Upper lobe of left lung (tissue), 6 donors: Measurements from ENCODE around the gene SMYD3. TPM values are rescaled to one million over a fixed set of nuclear protein-coding genes. Genes with fewer than 3 reads are reported as not detected.

Source experiments
- ATAC-seq, 2 donors: fragments of 200-7000 bp; cut with Tn5 transposase; one replicate each; pipeline ENCODE4 v1.9.1; 2022; ENCODE audit warnings: mild to moderate bottlenecking in 2 of 2, moderate library complexity in 2 of 2; ENCODE audit not compliant: low FRiP score in 2 of 2
- DNase-seq, 2 donors: peaks; one replicate each; pipeline ENCODE4 v3.0.0-alpha.2; 2019 to 2020
- H3K27ac ChIP-seq, 4 donors: fragments of 200-600 bp; sonication (generic); one replicate each; pipeline ENCODE4 v1.5.1; 2016 to 2019
- H3K27me3 ChIP-seq, 4 donors: fragments of 200-600 bp; sonication (generic); one replicate each; pipeline ENCODE4 v1.5.1; 2017 to 2019
- H3K36me3 ChIP-seq, 4 donors: fragments of 200-600 bp; sonication (generic); one replicate each; pipeline ENCODE4 v1.5.1; 2016 to 2019
- H3K4me1 ChIP-seq, 4 donors: fragments of 200-600 bp; sonication (generic); one replicate each; pipeline ENCODE4 v1.5.1; 2018 to 2019
- H3K4me3 ChIP-seq, 4 donors: fragments of 200-600 bp; sonication (generic); one replicate each; pipeline ENCODE4 v1.5.1; 2017 to 2019; ENCODE audit warnings: mild to moderate bottlenecking in 2 of 4, moderate library complexity in 1 of 4
- H3K9me3 ChIP-seq, 4 donors: fragments of 200-600 bp; sonication (generic); one replicate each; pipeline ENCODE4 v1.5.1; 2018 to 2019
- EP300 ChIP-seq, 4 donors: sonication (generic); formaldehyde crosslinking; IDR thresholded peaks; one replicate each; pipeline ENCODE4 v1.5.1; 2017; ENCODE audit warnings: antibody characterized with exemption in 4 of 4, control low read depth in 2 of 4
- POLR2A ChIP-seq, 4 donors: fragments of 450-650 bp; IDR thresholded peaks; one replicate each; pipeline ENCODE4 v1.5.1; 2016 to 2017; ENCODE audit warnings: antibody characterized with exemption in 4 of 4, mild to moderate bottlenecking in 2 of 4
- POLR2AphosphoS5 ChIP-seq, 2 donors: sonication (generic); formaldehyde crosslinking; IDR thresholded peaks; one replicate each; pipeline ENCODE4 v1.5.1; 2017; ENCODE audit warnings: antibody characterized with exemption in 2 of 2
- WGBS, 2 donors: methylation state at CpG; one replicate each; pipeline ENCODE4 v1.1.5; 2017 to 2018; 5-methylcytosine and 5-hydroxymethylcytosine counted together
- total RNA-seq, 6 donors: library from RNA; depleted of rRNA in 4 of 6; stranded (reverse); fragments of >200 nt in 4 of 6; gene quantifications; one replicate each; pipeline versions ENCODE4 v1.1.0 to v1.2.1, GENCODE V29; 2016 to 2021
- TF ChIP-seq, protein P1 (sequence below), 6 experiments: fragments of 450-650 bp in 4 of 6; fragments of 200-600 bp in 2 of 6; sonication (generic) in 2 of 6; IDR thresholded peaks; one replicate each; pipeline ENCODE4 v1.5.1; 2016 to 2019; ENCODE audit warnings: antibody characterized with exemption in 6 of 6
- donor health status: DM: no; HTN: no; CAD: no; lungs with moderate emphysema.
- donor health status: DM: no; HTN: yes; CAD: no; lungs with severe emphysema.

Gene SMYD3
- total RNA-seq, 6 donors from 2014 or later, result 22.7 to 109 (median 34.0) TPM

DNA sequence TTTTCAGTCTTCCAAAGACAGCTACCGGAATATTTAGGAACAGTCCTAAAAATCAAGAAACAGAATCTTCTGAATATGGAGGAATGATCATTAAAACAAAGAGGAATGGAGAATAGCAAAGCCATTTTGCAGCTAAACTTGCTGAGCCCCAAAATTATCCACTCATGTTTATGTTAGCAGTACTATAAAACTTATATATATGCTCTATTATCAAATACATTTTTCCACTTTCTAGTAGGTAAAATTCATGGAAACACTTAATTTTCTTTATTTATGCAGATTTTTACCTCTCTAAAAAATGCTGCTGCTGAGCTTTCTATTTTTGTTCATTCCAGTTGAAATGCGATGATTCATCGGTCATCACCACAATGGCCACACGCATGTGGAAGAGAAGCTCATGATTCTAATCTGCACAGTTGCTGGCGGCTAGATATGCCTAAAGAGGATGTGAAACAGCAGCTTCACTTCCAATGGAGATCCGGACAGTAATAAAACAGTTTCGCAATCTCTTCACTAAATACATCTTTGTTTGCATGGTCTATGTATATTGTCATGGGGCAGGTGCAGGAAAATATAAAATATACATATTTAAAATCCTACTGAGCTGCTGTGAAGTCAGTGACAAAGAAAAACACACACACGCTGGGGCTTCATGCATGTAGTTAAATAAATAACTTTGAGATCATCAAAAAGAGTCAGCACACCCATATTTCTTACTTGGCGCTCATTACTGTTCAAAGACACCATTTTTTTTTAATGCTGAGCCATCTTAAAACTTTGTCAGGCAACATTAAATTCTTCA lies 292.2 kb downstream of the SMYD3 start:
- TF ChIP-seq, protein P1, sequence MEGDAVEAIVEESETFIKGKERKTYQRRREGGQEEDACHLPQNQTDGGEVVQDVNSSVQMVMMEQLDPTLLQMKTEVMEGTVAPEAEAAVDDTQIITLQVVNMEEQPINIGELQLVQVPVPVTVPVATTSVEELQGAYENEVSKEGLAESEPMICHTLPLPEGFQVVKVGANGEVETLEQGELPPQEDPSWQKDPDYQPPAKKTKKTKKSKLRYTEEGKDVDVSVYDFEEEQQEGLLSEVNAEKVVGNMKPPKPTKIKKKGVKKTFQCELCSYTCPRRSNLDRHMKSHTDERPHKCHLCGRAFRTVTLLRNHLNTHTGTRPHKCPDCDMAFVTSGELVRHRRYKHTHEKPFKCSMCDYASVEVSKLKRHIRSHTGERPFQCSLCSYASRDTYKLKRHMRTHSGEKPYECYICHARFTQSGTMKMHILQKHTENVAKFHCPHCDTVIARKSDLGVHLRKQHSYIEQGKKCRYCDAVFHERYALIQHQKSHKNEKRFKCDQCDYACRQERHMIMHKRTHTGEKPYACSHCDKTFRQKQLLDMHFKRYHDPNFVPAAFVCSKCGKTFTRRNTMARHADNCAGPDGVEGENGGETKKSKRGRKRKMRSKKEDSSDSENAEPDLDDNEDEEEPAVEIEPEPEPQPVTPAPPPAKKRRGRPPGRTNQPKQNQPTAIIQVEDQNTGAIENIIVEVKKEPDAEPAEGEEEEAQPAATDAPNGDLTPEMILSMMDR (IDR thresholded peaks at IDR 0.05), result no peak
- peak in 1 of 2 donors; percentile 34 for TF ChIP-seq POLR2AphosphoS5 (IDR thresholded peaks at IDR 0.05)
- no peaks in the 10 kb centered on the region for H3K27me3 ChIP-seq
- no peaks in the 10 kb centered on the region for H3K36me3 ChIP-seq
- no peak overlapping the region for H3K27ac ChIP-seq
- WGBS, 2 donors, result 51 to 59% methylated on average over 9 of the region's 9 CpGs
- H3K4me1 ChIP-seq, result peaks cover 0 to 3% (median 0%) of the 10 kb centered on the region in 4 donors
- no peaks in the 10 kb centered on the region for H3K9me3 ChIP-seq
- no peak overlapping the region for H3K4me3 ChIP-seq
- DNase-seq (peak in 1 of 2 donors; percentile 65), ATAC-seq (peak in 1 of 2 donors; percentile 92)

DNA sequence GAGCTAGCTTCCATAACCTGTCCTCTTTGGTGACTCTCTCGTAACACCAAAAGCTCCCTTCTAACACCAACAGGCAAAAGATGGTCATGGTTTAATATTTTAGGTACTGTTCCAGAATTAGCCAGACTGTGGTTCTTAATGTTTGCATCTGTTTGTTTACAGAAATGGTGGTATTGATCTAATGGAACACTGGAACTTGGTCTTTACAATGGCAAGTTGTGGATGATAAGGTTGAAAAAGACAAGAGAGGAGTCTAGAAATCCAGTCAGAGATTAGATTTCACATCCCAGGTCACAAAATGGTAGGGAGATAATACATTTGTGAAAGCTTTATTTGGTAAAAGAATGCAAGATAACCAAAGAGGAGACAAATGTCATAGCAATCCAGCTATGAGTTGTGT lies 293.1 kb downstream of the SMYD3 start:
- H3K27me3 ChIP-seq, result no peaks in the 10 kb centered on the region
- TF ChIP-seq EP300 (IDR thresholded peaks at IDR 0.05) (no peak), POLR2A (IDR thresholded peaks at IDR 0.05) (no peak), POLR2AphosphoS5 (IDR thresholded peaks at IDR 0.05) (no peak)
- TF ChIP-seq, protein P1 (IDR thresholded peaks at IDR 0.05), result no peak

DNA sequence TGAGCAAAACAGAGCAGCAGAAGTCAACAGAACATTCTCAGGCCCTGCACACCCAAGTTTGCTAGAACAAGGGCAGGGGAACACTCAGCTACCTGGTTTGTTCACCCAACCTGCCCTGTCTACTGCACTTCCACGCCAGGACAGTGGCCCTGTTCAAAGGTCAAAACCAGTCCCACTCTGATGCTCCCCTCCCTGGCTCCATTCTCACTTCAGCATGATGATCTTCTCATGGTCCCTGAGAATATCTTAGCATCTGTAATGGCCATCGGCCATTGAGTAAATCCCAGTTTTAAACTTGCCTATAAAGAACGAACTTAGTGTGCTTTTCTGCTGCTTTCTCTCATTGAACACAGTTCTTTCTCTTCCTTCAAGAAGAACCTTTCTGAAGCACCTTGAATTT lies 293.6 kb downstream of the SMYD3 start:
- Histone ChIP-seq H3K27ac (no peak overlapping the region), H3K36me3 (no peaks in the 10 kb centered on the region), H3K4me3 (no peak overlapping the region), H3K4me1 (peaks cover 0 to 3% (median 0%) of the 10 kb centered on the region in 4 donors), H3K9me3 (no peaks in the 10 kb centered on the region), H3K27me3 (no peaks in the 10 kb centered on the region)
- ATAC-seq (no peak), DNase-seq (no peak)
- TF ChIP-seq, protein P1 (IDR thresholded peaks at IDR 0.05), result no peak
- TF ChIP-seq POLR2A (IDR thresholded peaks at IDR 0.05), result no peak
- 94 to 95% methylated on average over 3 of the region's 3 CpGs for WGBS, 2 donors

More for the DNA sequence above, 293.1 kb downstream of the SMYD3 start:
- peaks cover 0 to 3% (median 0%) of the 10 kb centered on the region in 4 donors for H3K4me1 ChIP-seq
- ATAC-seq (no peak), DNase-seq (no peak)
- no peak overlapping the region for H3K4me3 ChIP-seq
- no peaks in the 10 kb centered on the region for H3K36me3 ChIP-seq
- H3K27ac ChIP-seq, result no peak overlapping the region
- 100% methylated on average over 1 of the region's 1 CpG for WGBS, 2 donors
- H3K9me3 ChIP-seq, result no peaks in the 10 kb centered on the region

DNA sequence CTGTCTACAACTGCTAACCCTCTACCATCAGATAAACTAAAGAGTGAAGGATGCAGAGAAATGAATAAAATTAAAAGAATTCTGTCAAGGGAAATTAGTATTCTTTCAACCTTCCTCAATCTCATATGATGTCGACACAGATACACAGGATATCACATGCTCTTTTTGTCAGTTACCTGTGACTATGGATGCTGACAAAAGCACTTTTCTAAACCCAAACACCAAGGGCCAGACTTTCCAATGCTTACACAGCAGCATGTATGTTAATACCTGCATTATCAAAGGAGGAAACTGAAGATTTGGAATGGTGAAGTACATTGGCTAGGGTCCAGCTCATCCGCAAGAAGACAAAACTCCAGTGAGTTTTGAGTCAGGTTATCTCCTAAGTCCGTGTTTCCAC lies 294.0 kb downstream of the SMYD3 start:
- ATAC-seq (no peak), DNase-seq (no peak)
- no peak overlapping the region for H3K27ac ChIP-seq
- H3K9me3 ChIP-seq, result no peaks in the 10 kb centered on the region
- TF ChIP-seq POLR2AphosphoS5 (IDR thresholded peaks at IDR 0.05) (no peak), EP300 (IDR thresholded peaks at IDR 0.05) (no peak), POLR2A (IDR thresholded peaks at IDR 0.05) (no peak)
- TF ChIP-seq, protein P1 (IDR thresholded peaks at IDR 0.05), result no peak
- H3K4me3 ChIP-seq, result no peak overlapping the region
- no peaks in the 10 kb centered on the region for H3K27me3 ChIP-seq
- WGBS, 2 donors, result 84 to 85% methylated on average over 3 of the region's 3 CpGs
- H3K36me3 ChIP-seq, result no peaks in the 10 kb centered on the region
- peaks cover 0 to 3% (median 0%) of the 10 kb centered on the region in 4 donors for H3K4me1 ChIP-seq

DNA sequence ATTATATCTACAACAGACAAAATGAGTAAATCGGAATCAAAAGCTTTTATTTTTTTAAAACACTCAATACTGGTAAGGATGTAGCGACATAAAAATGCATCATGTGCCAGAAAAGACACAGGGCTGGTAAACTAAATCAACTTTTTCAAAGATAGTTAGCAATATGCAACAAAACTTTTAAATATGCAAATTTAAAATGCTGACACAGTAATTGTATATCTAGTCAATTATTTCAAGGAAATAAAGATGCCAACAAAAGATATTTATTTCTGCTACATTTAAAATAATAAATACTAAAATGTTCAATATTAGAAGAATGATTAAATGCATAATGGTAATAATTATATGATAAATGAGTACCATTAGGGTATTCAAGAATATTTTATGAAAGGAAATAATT lies 295.1 kb downstream of the SMYD3 start:
- Histone ChIP-seq H3K27ac (no peak overlapping the region), H3K27me3 (no peaks in the 10 kb centered on the region), H3K36me3 (no peaks in the 10 kb centered on the region), H3K4me3 (no peak overlapping the region), H3K9me3 (no peaks in the 10 kb centered on the region), H3K4me1 (peaks cover 0 to 3% (median 0%) of the 10 kb centered on the region in 4 donors)
- DNase-seq, result no peak
- ATAC-seq, result no peak
- TF ChIP-seq EP300 (IDR thresholded peaks at IDR 0.05), result no peak
- TF ChIP-seq, protein P1 (IDR thresholded peaks at IDR 0.05), result no peak
- TF ChIP-seq POLR2AphosphoS5 (IDR thresholded peaks at IDR 0.05), result no peak
- TF ChIP-seq POLR2A (IDR thresholded peaks at IDR 0.05), result no peak
- 96 to 97% methylated on average over 2 of the region's 2 CpGs for WGBS, 2 donors
